HEK293 (cell line): ENCODE measurements around the gene SLC18B1.
A peak's percentile ranks its signal among the peaks of the same experiment; 100 is the strongest.

Experiments
- CTCF ChIA-PET: fragments of 350-600 bp; formaldehyde crosslinking; extraction: SDS; loops from one replicate; lab custom pipeline; 2021; ENCODE audit warnings: antibody characterized with exemption; lab: Yijun Ruan, JAX
- POLR2A ChIA-PET: fragments of 300-600 bp; formaldehyde crosslinking; extraction: SDS; loops from one replicate; lab custom pipeline; 2020; ENCODE audit warnings: antibody characterized with exemption, inconsistent platforms; lab: Yijun Ruan, JAX
- H3K27ac ChIP-seq: fragments of 200-500 bp; sonication (Bioruptor generic); 2 replicates; pipeline ENCODE4 v1.5.1; 2014; ENCODE audit warnings: low read depth, low read length, control low read depth, inconsistent platforms; ENCODE audit errors: extremely low read depth
- H3K36me3 ChIP-seq, 2 experiments: fragments of 200-500 bp in 1 of 2; sonication (Bioruptor generic) in 1 of 2; 1 replicate in 1 of 2; 2 replicates in 1 of 2; pipeline ENCODE4 v1.5.1; 2014 to 2017; ENCODE audit warnings: inconsistent platforms in 2 of 2, low read length in 2 of 2; ENCODE audit not compliant: control insufficient read depth in 2 of 2, insufficient read depth in 1 of 2
- H3K4me1 ChIP-seq: fragments of 200-500 bp; sonication (Bioruptor generic); 2 replicates; pipeline ENCODE4 v1.5.1; 2014; ENCODE audit warnings: mild to moderate bottlenecking, low read length, inconsistent platforms; ENCODE audit not compliant: control insufficient read depth, insufficient read depth
- H3K4me3 ChIP-seq: 2 replicates; pipeline ENCODE4 v1.5.1; 2011; ENCODE audit warnings: low read depth, mild to moderate bottlenecking, control low read depth, low read length, moderate library complexity
- H3K9me3 ChIP-seq: fragments of 200-500 bp; sonication (Bioruptor generic); 2 replicates; pipeline ENCODE4 v1.5.1; 2014; ENCODE audit warnings: low read depth, low read length, inconsistent platforms; ENCODE audit not compliant: control insufficient read depth, insufficient read depth
- BCL11A ChIP-seq: fragments of 450-650 bp; formaldehyde crosslinking; IDR thresholded peaks from 2 replicates; pipeline ENCODE4 v1.5.1; 2016; ENCODE audit warnings: low read depth, missing biosample characterization, missing genetic modification characterization
- GFI1B ChIP-seq: fragments of 450-650 bp; formaldehyde crosslinking; IDR thresholded peaks from 2 replicates; pipeline ENCODE4 v1.5.1; 2016; ENCODE audit warnings: missing biosample characterization, missing genetic modification characterization
- HOXC10 ChIP-seq: sonication (generic); formaldehyde crosslinking; IDR thresholded peaks from 2 replicates; pipeline ENCODE4 v1.8.1; 2023; ENCODE audit warnings: mild to moderate bottlenecking, missing genetic modification reagents
- HOXD13 ChIP-seq: sonication (generic); formaldehyde crosslinking; IDR thresholded peaks from 2 replicates; pipeline ENCODE4 v1.8.0; 2022; ENCODE audit warnings: missing genetic modification reagents, borderline replicate concordance
- KLF7 ChIP-seq: fragments of 450-650 bp; formaldehyde crosslinking; IDR thresholded peaks from 2 replicates; pipeline ENCODE4 v1.5.1; 2016; ENCODE audit warnings: missing biosample characterization, missing genetic modification characterization, borderline replicate concordance
- OSR2 ChIP-seq: fragments of 450-650 bp; formaldehyde crosslinking; IDR thresholded peaks from 2 replicates; pipeline ENCODE4 v1.5.1; 2016; ENCODE audit warnings: missing biosample characterization, missing genetic modification characterization
- ZBTB17 ChIP-seq: fragments of 450-650 bp; formaldehyde crosslinking; IDR thresholded peaks from 2 replicates; pipeline ENCODE4 v1.5.1; 2016; ENCODE audit warnings: missing biosample characterization, missing genetic modification characterization
- ZBTB20 ChIP-seq: fragments of 450-650 bp; formaldehyde crosslinking; IDR thresholded peaks from 2 replicates; pipeline ENCODE4 v1.5.1; 2016; ENCODE audit warnings: missing biosample characterization, missing genetic modification characterization
- ZBTB48 ChIP-seq: fragments of 450-650 bp; formaldehyde crosslinking; IDR thresholded peaks from 2 replicates; pipeline ENCODE4 v1.5.1; 2016; ENCODE audit warnings: missing biosample characterization, missing genetic modification characterization
- ZBTB7A ChIP-seq: fragments of 450-650 bp; formaldehyde crosslinking; IDR thresholded peaks from 2 replicates; pipeline ENCODE4 v1.5.1; 2016; ENCODE audit warnings: low read depth, missing biosample characterization, missing genetic modification characterization
- ZIC2 ChIP-seq: fragments of 450-650 bp; formaldehyde crosslinking; IDR thresholded peaks from 2 replicates; pipeline ENCODE4 v1.5.1; 2016; ENCODE audit warnings: missing biosample characterization, missing genetic modification characterization
- ZNF169 ChIP-seq: fragments of 450-650 bp; formaldehyde crosslinking; IDR thresholded peaks from 2 replicates; pipeline ENCODE4 v1.5.1; 2016; ENCODE audit warnings: missing biosample characterization, missing genetic modification characterization
- ZNF2 ChIP-seq: fragments of 450-650 bp; formaldehyde crosslinking; IDR thresholded peaks from 2 replicates; pipeline ENCODE4 v1.5.1; 2016; ENCODE audit warnings: missing biosample characterization, missing genetic modification characterization
- ZNF211 ChIP-seq: fragments of 450-650 bp; formaldehyde crosslinking; IDR thresholded peaks from 2 replicates; pipeline ENCODE4 v1.5.1; 2016; ENCODE audit warnings: low read depth, missing biosample characterization, missing genetic modification characterization
- ZNF266 ChIP-seq: fragments of 450-650 bp; formaldehyde crosslinking; IDR thresholded peaks from 2 replicates; pipeline ENCODE4 v1.5.1; 2016; ENCODE audit warnings: missing biosample characterization, missing genetic modification characterization, low read depth
- ZNF274 ChIP-seq, 2 experiments: fragments of 200-500 bp in 1 of 2; fragments of 450-650 bp in 1 of 2; sonication (Bioruptor generic) in 1 of 2; formaldehyde crosslinking in 1 of 2; IDR thresholded peaks; 2 replicates each; pipeline versions ENCODE4 v1.5.1 to v1.6.1; 2014 to 2016; ENCODE audit warnings: borderline replicate concordance in 1 of 2, inconsistent platforms in 1 of 2, low read length in 1 of 2, missing biosample characterization in 1 of 2, missing genetic modification characterization in 1 of 2
- ZNF302 ChIP-seq: fragments of 450-650 bp; formaldehyde crosslinking; IDR thresholded peaks from 2 replicates; pipeline ENCODE4 v1.5.1; 2016; ENCODE audit warnings: missing biosample characterization, missing genetic modification characterization, low read depth
- ZNF324 ChIP-seq: fragments of 450-650 bp; formaldehyde crosslinking; IDR thresholded peaks from 2 replicates; pipeline ENCODE4 v1.5.1; 2016; ENCODE audit warnings: missing biosample characterization, missing genetic modification characterization
- ZNF37A ChIP-seq: fragments of 450-650 bp; IDR thresholded peaks from 2 replicates; pipeline ENCODE4 v1.5.1; 2018; ENCODE audit warnings: missing biosample characterization, missing genetic modification characterization
- ZNF473 ChIP-seq: fragments of 450-650 bp; formaldehyde crosslinking; IDR thresholded peaks from 2 replicates; pipeline ENCODE4 v1.5.1; 2017; ENCODE audit warnings: missing biosample characterization, missing genetic modification characterization
- ZNF530 ChIP-seq: fragments of 450-650 bp; formaldehyde crosslinking; IDR thresholded peaks from 2 replicates; pipeline ENCODE4 v1.5.1; 2016; ENCODE audit warnings: low read depth, missing biosample characterization, missing genetic modification characterization
- ZNF548 ChIP-seq: fragments of 450-650 bp; formaldehyde crosslinking; IDR thresholded peaks from 2 replicates; pipeline ENCODE4 v1.5.1; 2016; ENCODE audit warnings: missing biosample characterization, missing genetic modification characterization
- ZNF600 ChIP-seq: fragments of 450-650 bp; formaldehyde crosslinking; IDR thresholded peaks from 2 replicates; pipeline ENCODE4 v1.5.1; 2016; ENCODE audit warnings: missing biosample characterization, missing genetic modification characterization
- ZNF658 ChIP-seq: fragments of 450-650 bp; formaldehyde crosslinking; IDR thresholded peaks from 2 replicates; pipeline ENCODE4; 2016; ENCODE audit warnings: missing biosample characterization, missing genetic modification characterization
- ZNF670 ChIP-seq: fragments of 450-650 bp; formaldehyde crosslinking; IDR thresholded peaks from 2 replicates; pipeline ENCODE4 v1.5.1; 2016; ENCODE audit warnings: missing biosample characterization, missing genetic modification characterization, low read depth
- ZNF707 ChIP-seq: fragments of 450-650 bp; formaldehyde crosslinking; IDR thresholded peaks from 2 replicates; pipeline ENCODE4 v1.5.1; 2016; ENCODE audit warnings: missing biosample characterization, missing genetic modification characterization
- TF ChIP-seq, protein P1 (sequence below): fragments of 450-650 bp; formaldehyde crosslinking; IDR thresholded peaks from 2 replicates; pipeline ENCODE4 v1.5.1; 2016; ENCODE audit warnings: missing biosample characterization, missing genetic modification characterization
- TF ChIP-seq, protein P2 (sequence below): fragments of 450-650 bp; formaldehyde crosslinking; IDR thresholded peaks from 2 replicates; pipeline ENCODE4 v1.5.1; 2016; ENCODE audit warnings: missing biosample characterization, missing genetic modification characterization
- TF ChIP-seq, protein P3 (sequence below): fragments of 450-650 bp; formaldehyde crosslinking; IDR thresholded peaks from 2 replicates; pipeline ENCODE4 v1.5.1; 2016; ENCODE audit warnings: missing biosample characterization, missing genetic modification characterization

Gene SLC18B1

DNA sequence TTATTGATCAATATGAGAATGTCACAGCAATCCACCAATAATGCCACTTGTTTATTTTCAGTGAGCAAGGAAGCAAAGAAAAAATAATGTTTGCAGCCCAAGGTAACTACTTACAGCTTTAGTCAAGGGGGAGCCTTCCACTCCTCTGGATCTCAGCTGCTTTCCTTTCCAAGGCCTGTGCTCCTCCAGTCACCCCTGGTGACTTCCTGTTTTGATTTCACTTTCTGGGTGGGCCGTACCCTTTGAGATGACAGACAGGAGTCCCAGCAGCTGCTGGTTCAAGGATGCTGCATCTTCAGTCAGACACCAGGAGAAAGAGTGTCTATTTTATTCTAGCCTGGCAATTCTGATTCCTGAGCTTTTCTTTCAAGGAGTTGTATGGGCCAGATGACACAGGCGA, 35.2 kb downstream of the SLC18B1 start:
- Histone ChIP-seq H3K9me3 (no peaks in the 10 kb centered on the region), H3K4me1 (no peaks in the 10 kb centered on the region)
- POLR2A ChIA-PET: no interaction called here
- TF ChIP-seq HOXD13: no peak
- no peak for TF ChIP-seq ZNF707 (tag by site-specific recombination)
- no peak for TF ChIP-seq HOXC10 (CRISPR knock-in tag)
- no peak for TF ChIP-seq ZNF274 (IDR thresholded peaks at IDR 0.05; ENCODE audit: low read length)
- no peak for TF ChIP-seq ZNF274 (tag by site-specific recombination; IDR thresholded peaks at IDR 0.05; ENCODE audit: borderline replicate concordance)
- TF ChIP-seq, protein P1, sequence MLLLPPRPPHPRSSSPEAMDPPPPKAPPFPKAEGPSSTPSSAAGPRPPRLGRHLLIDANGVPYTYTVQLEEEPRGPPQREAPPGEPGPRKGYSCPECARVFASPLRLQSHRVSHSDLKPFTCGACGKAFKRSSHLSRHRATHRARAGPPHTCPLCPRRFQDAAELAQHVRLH (tag by site-specific recombination): no peak
- no peak for TF ChIP-seq ZIC2 (tag by site-specific recombination)
- TF ChIP-seq ZBTB17 (tag by site-specific recombination): no peak
- no peak for TF ChIP-seq KLF7
- no peak for TF ChIP-seq ZNF37A (tag by site-specific recombination)
- no peak for TF ChIP-seq ZNF530
- TF ChIP-seq, protein P2, sequence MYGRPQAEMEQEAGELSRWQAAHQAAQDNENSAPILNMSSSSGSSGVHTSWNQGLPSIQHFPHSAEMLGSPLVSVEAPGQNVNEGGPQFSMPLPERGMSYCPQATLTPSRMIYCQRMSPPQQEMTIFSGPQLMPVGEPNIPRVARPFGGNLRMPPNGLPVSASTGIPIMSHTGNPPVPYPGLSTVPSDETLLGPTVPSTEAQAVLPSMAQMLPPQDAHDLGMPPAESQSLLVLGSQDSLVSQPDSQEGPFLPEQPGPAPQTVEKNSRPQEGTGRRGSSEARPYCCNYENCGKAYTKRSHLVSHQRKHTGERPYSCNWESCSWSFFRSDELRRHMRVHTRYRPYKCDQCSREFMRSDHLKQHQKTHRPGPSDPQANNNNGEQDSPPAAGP (tag by site-specific recombination): no peak
- TF ChIP-seq, all 188 proteins: peak for 0
- no peak overlapping the region for H3K4me3 ChIP-seq
- no peak overlapping the region for H3K27ac ChIP-seq
- no peaks in the 10 kb centered on the region for H3K36me3 ChIP-seq
- CTCF ChIA-PET: interaction anchor here (1.4 to 6.0 kb wide), 5 partner anchors 28 to 484 kb away, joined by 4 to 62 read pairs (median 6); partner anchors contain the start of gene SLC18B1

DNA sequence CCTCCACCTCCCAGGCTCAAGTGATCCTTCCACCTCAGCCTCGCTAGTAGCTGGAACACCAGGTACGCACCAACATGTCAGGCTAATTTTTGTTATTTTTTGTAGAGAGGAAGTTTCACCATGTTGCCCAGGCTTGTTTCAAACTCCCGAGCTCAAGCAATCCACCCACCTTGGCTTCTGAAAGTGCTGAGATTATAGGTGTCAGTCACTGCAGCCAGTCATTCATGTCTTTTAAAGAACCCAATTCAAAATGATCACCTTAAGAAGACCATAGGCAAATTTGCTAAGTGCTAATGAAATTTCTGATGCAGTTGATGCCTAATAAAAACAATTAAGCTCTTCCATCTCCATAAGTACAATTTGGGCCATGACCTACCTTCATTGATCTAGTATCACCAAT, 38.2 kb downstream of the SLC18B1 start:
- ChIA-PET CTCF (no interaction called here), POLR2A (no interaction called here)
- no peak overlapping the region for H3K4me3 ChIP-seq
- no peak overlapping the region for H3K27ac ChIP-seq
- peaks cover 4% of the 10 kb centered on the region; the same call in 1 of the 2 replicates for H3K4me1 ChIP-seq
- no peaks in the 10 kb centered on the region for H3K36me3 ChIP-seq
- TF ChIP-seq OSR2 (tag by site-specific recombination): no peak
- TF ChIP-seq ZNF302 (tag by site-specific recombination): no peak
- TF ChIP-seq ZNF548 (tag by site-specific recombination): no peak
- TF ChIP-seq ZBTB7A (tag by site-specific recombination): no peak
- TF ChIP-seq ZNF324 (tag by site-specific recombination): no peak
- TF ChIP-seq, protein P1 (tag by site-specific recombination): no peak
- TF ChIP-seq ZNF211 (tag by site-specific recombination): no peak
- TF ChIP-seq ZNF2: no peak
- no peak for TF ChIP-seq ZNF670 (tag by site-specific recombination)
- TF ChIP-seq ZNF266 (tag by site-specific recombination): no peak
- no peak for TF ChIP-seq ZBTB48 (tag by site-specific recombination)
- TF ChIP-seq ZNF169 (tag by site-specific recombination): no peak
- TF ChIP-seq ZNF658 (tag by site-specific recombination): no peak
- no peaks in the 10 kb centered on the region for H3K9me3 ChIP-seq

DNA sequence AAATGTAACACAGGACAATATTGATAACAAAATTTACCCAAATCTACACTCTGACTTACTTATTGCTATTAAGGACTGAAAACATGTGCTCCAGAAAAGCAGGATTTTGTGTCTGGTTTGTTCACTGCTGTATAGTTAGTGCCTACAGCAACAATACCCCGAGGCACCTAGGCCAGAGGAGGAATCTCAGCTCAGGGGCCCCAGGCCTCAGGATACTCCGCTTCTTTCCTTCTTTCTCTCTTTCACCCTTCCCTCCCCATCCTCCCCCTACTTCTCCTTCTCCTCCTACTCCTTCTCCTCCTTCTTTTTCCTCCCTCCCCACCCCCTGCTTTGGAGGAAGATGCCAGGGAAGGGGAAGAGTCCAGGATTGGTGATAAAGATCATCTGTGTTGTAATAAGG, 39.7 kb downstream of the SLC18B1 start:
- POLR2A ChIA-PET: no interaction called here
- H3K4me3 ChIP-seq: no peak overlapping the region
- H3K36me3 ChIP-seq: no peaks in the 10 kb centered on the region
- H3K4me1 ChIP-seq: peaks cover 4% of the 10 kb centered on the region; the same call in 1 of the 2 replicates
- no peak for TF ChIP-seq BCL11A (tag by site-specific recombination)
- TF ChIP-seq ZBTB20 (tag by site-specific recombination): peak; percentile 63
- no peak for TF ChIP-seq ZNF473 (tag by site-specific recombination)
- TF ChIP-seq GFI1B (tag by site-specific recombination): no peak
- TF ChIP-seq, protein P3, sequence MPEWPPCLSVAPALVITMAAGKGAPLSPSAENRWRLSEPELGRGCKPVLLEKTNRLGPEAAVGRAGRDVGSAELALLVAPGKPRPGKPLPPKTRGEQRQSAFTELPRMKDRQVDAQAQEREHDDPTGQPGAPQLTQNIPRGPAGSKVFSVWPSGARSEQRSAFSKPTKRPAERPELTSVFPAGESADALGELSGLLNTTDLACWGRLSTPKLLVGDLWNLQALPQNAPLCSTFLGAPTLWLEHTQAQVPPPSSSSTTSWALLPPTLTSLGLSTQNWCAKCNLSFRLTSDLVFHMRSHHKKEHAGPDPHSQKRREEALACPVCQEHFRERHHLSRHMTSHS (tag by site-specific recombination): no peak
- no peak for TF ChIP-seq ZNF600 (tag by site-specific recombination)
- H3K9me3 ChIP-seq: no peaks in the 10 kb centered on the region
- no peak overlapping the region for H3K27ac ChIP-seq
- CTCF ChIA-PET: no interaction called here
